Tibial nerve (tissue), 4 donors: Measurements from ENCODE around the gene TRPV6. TPM values are rescaled to one million over a fixed set of nuclear protein-coding genes. Genes with fewer than 3 reads are reported as not detected.

Source experiments
- DNase-seq, 2 donors: peaks; one replicate each; pipeline ENCODE4 v3.0.0-alpha.2; 2019; ENCODE audit warnings: low spot score in 2 of 2
- H3K27ac ChIP-seq, 4 donors: fragments of 200-600 bp; sonication (generic) in 3 of 4; one replicate each; pipeline ENCODE4 v1.5.1; 2017 to 2019; ENCODE audit warnings: mild to moderate bottlenecking in 1 of 4
- H3K27me3 ChIP-seq, 2 donors: fragments of 200-600 bp; sonication (generic) in 1 of 2; one replicate each; pipeline versions ENCODE4 v1.5.1 to v1.6.0; 2017 to 2019
- H3K36me3 ChIP-seq, 3 donors: fragments of 200-600 bp; sonication (generic); one replicate each; pipeline ENCODE4 v1.5.1; 2018 to 2019
- H3K4me1 ChIP-seq, 4 donors: fragments of 200-600 bp; sonication (generic) in 3 of 4; one replicate each; pipeline ENCODE4 v1.5.1; 2017 to 2019
- H3K4me3 ChIP-seq, 4 donors: fragments of 200-600 bp; sonication (generic) in 3 of 4; one replicate each; pipeline ENCODE4 v1.5.1; 2017 to 2019; ENCODE audit warnings: mild to moderate bottlenecking in 1 of 4, moderate library complexity in 1 of 4
- H3K9me3 ChIP-seq, 4 donors: fragments of 200-600 bp; sonication (generic) in 3 of 4; one replicate each; pipeline ENCODE4 v1.5.1; 2017 to 2019
- CTCF ChIP-seq, 5 experiments: fragments of 200-600 bp in 3 of 5; fragments of 450-650 bp in 2 of 5; sonication (generic) in 3 of 5; IDR thresholded peaks; one replicate each; pipeline ENCODE4 v1.5.1; 2016 to 2019; ENCODE audit warnings: antibody characterized with exemption in 5 of 5, mild to moderate bottlenecking in 3 of 5, moderate library complexity in 2 of 5
- EP300 ChIP-seq, 2 donors: sonication (generic); formaldehyde crosslinking; IDR thresholded peaks; one replicate each; pipeline ENCODE4 v1.6.1; 2017; ENCODE audit warnings: antibody characterized with exemption in 2 of 2, mild to moderate bottlenecking in 1 of 2
- POLR2A ChIP-seq, 2 donors: fragments of 450-650 bp; IDR thresholded peaks; one replicate each; pipeline ENCODE4 v1.6.1; 2017; ENCODE audit warnings: antibody characterized with exemption in 2 of 2, mild to moderate bottlenecking in 2 of 2, moderate library complexity in 2 of 2
- WGBS, 2 donors: methylation state at CpG; one replicate each; pipeline ENCODE4 v1.1.5; 2018; 5-methylcytosine and 5-hydroxymethylcytosine counted together
- total RNA-seq, 4 donors: library from RNA; depleted of rRNA; stranded (reverse); fragments of >200 nt; gene quantifications; one replicate each; pipeline ENCODE4 v1.1.0, GENCODE V29; 2016

The TRPV6 gene
- total RNA-seq, 4 donors from 2014 or later = under 0.01 to 0.78 (median under 0.01) TPM; not detected in 1

- TF ChIP-seq POLR2A (IDR thresholded peaks at IDR 0.05) = no peak
- TF ChIP-seq EP300 (IDR thresholded peaks at IDR 0.05) = no peak
- peak in 2 of 5 experiments; percentile 9 to 10 for TF ChIP-seq CTCF (IDR thresholded peaks at IDR 0.05)
- H3K27me3 ChIP-seq = no peaks in the 10 kb centered on the region
- WGBS, 2 donors = 81 to 84% methylated on average over 21 of the region's 21 CpGs
- no peaks in the 10 kb centered on the region for H3K4me1 ChIP-seq
- no peak for DNase-seq
- no peaks in the 10 kb centered on the region for H3K36me3 ChIP-seq
- H3K27ac ChIP-seq = no peak overlapping the region
- H3K4me3 ChIP-seq = no peak overlapping the region
- peaks cover 0 to 3% (median 1%) of the 10 kb centered on the region in 4 donors for H3K9me3 ChIP-seq
These were observed 23.7 kb upstream of the TRPV6 start for GRCh38 chr7:142908921-142909890.

DNA sequence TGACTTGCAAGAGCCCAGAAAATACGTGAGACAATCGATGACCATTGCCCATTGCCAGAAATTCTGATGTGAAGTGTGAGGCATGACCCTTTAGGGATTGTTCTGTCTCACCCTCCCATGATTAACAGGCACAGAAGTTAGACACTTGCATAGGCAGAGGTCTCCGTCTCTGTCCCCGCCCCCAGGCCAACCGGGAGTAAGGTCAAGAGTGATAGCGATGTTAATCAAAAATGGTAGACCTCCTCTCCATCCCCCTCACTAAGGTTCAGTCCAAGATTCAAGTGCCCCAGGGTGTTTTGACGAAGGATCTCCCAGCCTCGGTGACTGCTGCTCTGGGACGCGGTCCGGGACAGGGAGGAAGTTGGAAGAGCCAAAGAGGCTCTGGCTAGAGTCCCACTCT, 22.7 kb upstream of the TRPV6 start:
- no peak for DNase-seq
- no peaks in the 10 kb centered on the region for H3K36me3 ChIP-seq
- no peaks in the 10 kb centered on the region for H3K27me3 ChIP-seq
- no peak overlapping the region for H3K27ac ChIP-seq
- TF ChIP-seq CTCF (IDR thresholded peaks at IDR 0.05) (no peak), EP300 (IDR thresholded peaks at IDR 0.05) (no peak), POLR2A (IDR thresholded peaks at IDR 0.05) (no peak)
- 82 to 84% methylated on average over 11 of the region's 11 CpGs for WGBS, 2 donors
- H3K4me1 ChIP-seq = no peaks in the 10 kb centered on the region
- no peak overlapping the region for H3K4me3 ChIP-seq
- H3K9me3 ChIP-seq = peaks cover 0 to 4% (median 1%) of the 10 kb centered on the region in 4 donors

DNA sequence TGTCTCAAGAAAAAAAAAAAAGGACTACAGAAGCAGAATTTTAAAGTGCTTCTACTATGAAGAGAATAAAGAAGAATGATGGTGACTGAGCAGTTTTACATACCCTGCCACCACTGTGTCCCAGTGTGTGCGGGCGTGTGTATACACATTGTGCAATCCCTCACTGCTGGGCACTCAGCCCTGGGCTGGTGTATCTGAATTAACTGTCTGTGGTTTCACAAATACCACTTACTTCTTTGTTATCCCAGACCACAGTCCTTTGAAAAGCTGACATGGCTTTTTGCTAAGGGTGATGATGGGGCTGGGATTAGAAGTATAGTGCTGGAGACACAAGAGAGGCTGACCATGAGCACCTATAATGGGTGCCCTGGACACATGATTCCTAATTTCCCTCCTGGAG, 21.1 kb upstream of the TRPV6 start:
- no peak for TF ChIP-seq CTCF (IDR thresholded peaks at IDR 0.05)
- no peak for TF ChIP-seq EP300 (IDR thresholded peaks at IDR 0.05)
- no peak for TF ChIP-seq POLR2A (IDR thresholded peaks at IDR 0.05)
- peaks cover 0 to 4% (median 1%) of the 10 kb centered on the region in 4 donors for H3K9me3 ChIP-seq
- no peaks in the 10 kb centered on the region for H3K36me3 ChIP-seq
- no peak for DNase-seq
- WGBS, 2 donors = 72 to 88% methylated on average over 2 of the region's 2 CpGs
- H3K4me1 ChIP-seq = no peaks in the 10 kb centered on the region
- H3K27ac ChIP-seq = no peak overlapping the region
- no peak overlapping the region for H3K4me3 ChIP-seq
- H3K27me3 ChIP-seq = no peaks in the 10 kb centered on the region

- no peak overlapping the region for H3K4me3 ChIP-seq
- H3K27ac ChIP-seq = no peak overlapping the region
- no peaks in the 10 kb centered on the region for H3K4me1 ChIP-seq
- no peak for DNase-seq
- TF ChIP-seq POLR2A (IDR thresholded peaks at IDR 0.05) (no peak), EP300 (IDR thresholded peaks at IDR 0.05) (no peak), CTCF (IDR thresholded peaks at IDR 0.05) (no peak)
- H3K27me3 ChIP-seq = no peaks in the 10 kb centered on the region
- 79 to 92% methylated on average over 2 of the region's 2 CpGs for WGBS, 2 donors
- H3K36me3 ChIP-seq = no peaks in the 10 kb centered on the region
- peaks cover 0 to 4% (median 1%) of the 10 kb centered on the region in 4 donors for H3K9me3 ChIP-seq
These were observed 20.2 kb upstream of the TRPV6 start for GRCh38 chr7:142905759-142906158.

DNA sequence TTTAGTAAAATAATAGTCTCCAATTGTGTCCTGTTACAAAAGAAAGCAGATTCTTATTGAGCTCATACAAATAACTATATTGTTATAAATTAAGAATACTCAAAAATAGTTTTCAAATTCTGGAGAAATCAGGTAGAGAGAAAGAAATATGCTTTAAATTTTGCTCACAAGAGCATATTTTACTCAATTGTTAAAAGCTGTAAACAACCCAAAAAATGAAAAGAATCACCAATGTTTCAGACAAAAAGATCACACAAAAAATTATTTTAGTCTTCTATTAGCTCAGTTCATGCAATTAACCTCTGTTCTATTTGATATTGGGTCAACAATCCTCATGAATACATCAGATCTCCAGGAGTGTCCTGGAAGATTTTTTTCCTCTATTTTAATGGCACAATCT, 18.6 kb upstream of the TRPV6 start:
- Histone ChIP-seq H3K27ac (no peak overlapping the region), H3K4me1 (no peaks in the 10 kb centered on the region), H3K4me3 (no peak overlapping the region), H3K27me3 (no peaks in the 10 kb centered on the region), H3K36me3 (no peaks in the 10 kb centered on the region), H3K9me3 (peaks cover 0 to 4% (median 1%) of the 10 kb centered on the region in 4 donors)
- TF ChIP-seq POLR2A (IDR thresholded peaks at IDR 0.05) (no peak), CTCF (IDR thresholded peaks at IDR 0.05) (no peak), EP300 (IDR thresholded peaks at IDR 0.05) (no peak)
- no peak for DNase-seq
